ENCODE measurements around the gene ABCB9.

ABCB9 gene

GRCh38 chr12:122979001-122979907 is 13.0 kb upstream of the ABCB9 start:
- Histone ChIP-seq H3K27me3 (ENCODE audit: control insufficient read depth, insufficient read depth, low read length) (no peaks in the 10 kb centered on the region), H3K4me3 (ENCODE audit: low read length) (peak overlapping the region; percentile 97), H3K9me3 (replicated peaks; ENCODE audit: low read length) (no peaks in the 10 kb centered on the region), H3K4me2 (ENCODE audit: low read length) (peak overlapping the region; percentile 98), H3K9ac (ENCODE audit: low read depth, low read length) (peak overlapping the region; percentile 95), H3K4me1 (ENCODE audit: control insufficient read depth, insufficient read depth, low read length) (peaks cover 51% of the 10 kb centered on the region), H3K36me3 (ENCODE audit: insufficient read depth, low read length) (peaks cover 26% of the 10 kb centered on the region)

- Histone ChIP-seq H3K9me3 (replicated peaks; ENCODE audit: low read length) (no peaks in the 10 kb centered on the region), H3K4me1 (ENCODE audit: control insufficient read depth, insufficient read depth, low read length) (peaks cover 45% of the 10 kb centered on the region), H3K36me3 (ENCODE audit: insufficient read depth, low read length) (peaks cover 26% of the 10 kb centered on the region), H3K4me2 (ENCODE audit: low read length) (no peak overlapping the region), H3K27me3 (ENCODE audit: control insufficient read depth, insufficient read depth, low read length) (no peaks in the 10 kb centered on the region), H3K9ac (ENCODE audit: low read depth, low read length) (no peak overlapping the region), H3K4me3 (ENCODE audit: low read length) (no peak overlapping the region)
These were observed 12.3 kb upstream of the ABCB9 start for GRCh38 chr12:122978507-122978955.

- Histone ChIP-seq H3K27me3 (ENCODE audit: control insufficient read depth, insufficient read depth, low read length) (no peaks in the 10 kb centered on the region), H3K4me1 (ENCODE audit: control insufficient read depth, insufficient read depth, low read length) (peaks cover 39% of the 10 kb centered on the region), H3K4me2 (ENCODE audit: low read length) (no peak overlapping the region), H3K9ac (ENCODE audit: low read depth, low read length) (no peak overlapping the region), H3K36me3 (ENCODE audit: insufficient read depth, low read length) (peaks cover 20% of the 10 kb centered on the region), H3K4me3 (ENCODE audit: low read length) (no peak overlapping the region), H3K9me3 (replicated peaks; ENCODE audit: low read length) (no peaks in the 10 kb centered on the region)
These were observed 11.6 kb upstream of the ABCB9 start for GRCh38 chr12:122977655-122978392.

- H3K9me3 ChIP-seq (replicated peaks; ENCODE audit: low read length) = no peaks in the 10 kb centered on the region
- no peak overlapping the region for H3K4me2 ChIP-seq (ENCODE audit: low read length)
- H3K36me3 ChIP-seq (ENCODE audit: insufficient read depth, low read length) = peaks cover 13% of the 10 kb centered on the region
- H3K4me1 ChIP-seq (ENCODE audit: control insufficient read depth, insufficient read depth, low read length) = peaks cover 32% of the 10 kb centered on the region
- peak overlapping the region; percentile 99 for H3K9ac ChIP-seq (ENCODE audit: low read depth, low read length)
- no peak overlapping the region for H3K4me3 ChIP-seq (ENCODE audit: low read length)
- no peaks in the 10 kb centered on the region for H3K27me3 ChIP-seq (ENCODE audit: control insufficient read depth, insufficient read depth, low read length)
These were observed 10.9 kb upstream of the ABCB9 start for GRCh38 chr12:122977153-122977552.

GRCh38 chr12:122976648-122976975 is 10.3 kb upstream of the ABCB9 start:
- H3K27me3 ChIP-seq (ENCODE audit: control insufficient read depth, insufficient read depth, low read length) = no peaks in the 10 kb centered on the region
- peak overlapping the region; percentile 99 for H3K9ac ChIP-seq (ENCODE audit: low read depth, low read length)
- no peaks in the 10 kb centered on the region for H3K9me3 ChIP-seq (replicated peaks; ENCODE audit: low read length)
- H3K4me3 ChIP-seq (ENCODE audit: low read length) = peak overlapping the region; percentile 92
- H3K4me1 ChIP-seq (ENCODE audit: control insufficient read depth, insufficient read depth, low read length) = peaks cover 26% of the 10 kb centered on the region
- H3K4me2 ChIP-seq (ENCODE audit: low read length) = peak overlapping the region; percentile 98
- H3K36me3 ChIP-seq (ENCODE audit: insufficient read depth, low read length) = peaks cover 12% of the 10 kb centered on the region

- Histone ChIP-seq H3K27me3 (ENCODE audit: control insufficient read depth, insufficient read depth, low read length) (no peaks in the 10 kb centered on the region), H3K4me3 (ENCODE audit: low read length) (peak overlapping the region; percentile 92), H3K9ac (ENCODE audit: low read depth, low read length) (peak overlapping the region; percentile 99), H3K9me3 (replicated peaks; ENCODE audit: low read length) (no peaks in the 10 kb centered on the region), H3K36me3 (ENCODE audit: insufficient read depth, low read length) (peaks cover 12% of the 10 kb centered on the region), H3K4me2 (ENCODE audit: low read length) (peak overlapping the region; percentile 98), H3K4me1 (ENCODE audit: control insufficient read depth, insufficient read depth, low read length) (peaks cover 23% of the 10 kb centered on the region)
These were observed 9.8 kb upstream of the ABCB9 start for GRCh38 chr12:122975790-122976647.

- H3K4me2 ChIP-seq (ENCODE audit: low read length) = peak within 1 kb of the TSS; percentile 98
- H3K36me3 ChIP-seq (ENCODE audit: insufficient read depth, low read length) = peaks cover 12% of the 10 kb centered on the region
- peaks cover 23% of the 10 kb centered on the region for H3K4me1 ChIP-seq (ENCODE audit: control insufficient read depth, insufficient read depth, low read length)
- H3K9ac ChIP-seq (ENCODE audit: low read depth, low read length) = peak within 1 kb of the TSS; percentile 99
- H3K27me3 ChIP-seq (ENCODE audit: control insufficient read depth, insufficient read depth, low read length) = no peaks in the 10 kb centered on the region
- H3K9me3 ChIP-seq (replicated peaks; ENCODE audit: low read length) = no peaks in the 10 kb centered on the region
- peak within 1 kb of the TSS; percentile 92 for H3K4me3 ChIP-seq (ENCODE audit: low read length)
These were observed 8.9 kb upstream of the ABCB9 start, which contains the start of gene OGFOD2 for GRCh38 chr12:122974892-122975789. TSS of gene OGFOD2 (plus strand) at chr12:122975244. CDS start at chr12:122975252, 8 bp downstream.

- Histone ChIP-seq H3K4me2 (ENCODE audit: low read length) (peak overlapping the region; percentile 98), H3K36me3 (ENCODE audit: insufficient read depth, low read length) (peaks cover 12% of the 10 kb centered on the region), H3K9ac (ENCODE audit: low read depth, low read length) (peak overlapping the region; percentile 99), H3K27me3 (ENCODE audit: control insufficient read depth, insufficient read depth, low read length) (no peaks in the 10 kb centered on the region), H3K4me3 (ENCODE audit: low read length) (peak overlapping the region; percentile 92), H3K9me3 (replicated peaks; ENCODE audit: low read length) (no peaks in the 10 kb centered on the region), H3K4me1 (ENCODE audit: control insufficient read depth, insufficient read depth, low read length) (peaks cover 16% of the 10 kb centered on the region)
These were observed 8.1 kb upstream of the ABCB9 start for GRCh38 chr12:122974274-122974891.

- Histone ChIP-seq H3K9me3 (replicated peaks; ENCODE audit: low read length) (no peaks in the 10 kb centered on the region), H3K4me3 (ENCODE audit: low read length) (no peak overlapping the region), H3K4me2 (ENCODE audit: low read length) (no peak overlapping the region), H3K36me3 (ENCODE audit: insufficient read depth, low read length) (no peaks in the 10 kb centered on the region), H3K4me1 (ENCODE audit: control insufficient read depth, insufficient read depth, low read length) (peaks cover 15% of the 10 kb centered on the region), H3K9ac (ENCODE audit: low read depth, low read length) (no peak overlapping the region), H3K27me3 (ENCODE audit: control insufficient read depth, insufficient read depth, low read length) (no peaks in the 10 kb centered on the region)
These were observed 3.4 kb upstream of the ABCB9 start for GRCh38 chr12:122969676-122970075.

- no peak overlapping the region for H3K4me3 ChIP-seq (ENCODE audit: low read length)
These were observed 1.8 kb upstream of the ABCB9 start for GRCh38 chr12:122968104-122968503.

More at GRCh38 chr12:122968104-122968503, 1.8 kb upstream of the ABCB9 start:
- H3K9me3 ChIP-seq (replicated peaks; ENCODE audit: low read length) = no peaks in the 10 kb centered on the region
- no peaks in the 10 kb centered on the region for H3K36me3 ChIP-seq (ENCODE audit: insufficient read depth, low read length)
- no peak overlapping the region for H3K9ac ChIP-seq (ENCODE audit: low read depth, low read length)
- H3K4me2 ChIP-seq (ENCODE audit: low read length) = no peak overlapping the region
- no peaks in the 10 kb centered on the region for H3K27me3 ChIP-seq (ENCODE audit: control insufficient read depth, insufficient read depth, low read length)
- peaks cover 30% of the 10 kb centered on the region for H3K4me1 ChIP-seq (ENCODE audit: control insufficient read depth, insufficient read depth, low read length)
